GM12878 (cell line): ENCODE measurements around the gene CRAT. TPM values are rescaled to one million over a fixed set of nuclear protein-coding genes. Genes with fewer than 3 reads are reported as not detected.

Experiments
- ATAC-seq: fragments of 200-7000 bp; cut with Tn5 transposase; 3 replicates; pipeline ENCODE4 v1.9.1; 2020; ENCODE audit warnings: mild to moderate bottlenecking, moderate library complexity
- BruUV-seq: library from RNA; stranded (reverse); fragments of 400-500 nt; replicated peaks from 2 replicates; lab custom pipeline; 2021; lab: Mats Ljungman, UMichigan
- CTCF ChIA-PET: fragments of 300-600 bp; sonication (Branson Sonifier 250); formaldehyde crosslinking; extraction: SDS; loops from one replicate; lab custom pipeline; 2021; ENCODE audit warnings: inconsistent platforms; lab: Yijun Ruan, JAX
- POLR2A ChIA-PET: fragments of 350-600 bp; formaldehyde crosslinking; extraction: SDS; loops from one replicate; lab custom pipeline; 2021; ENCODE audit warnings: inconsistent platforms; lab: Charles Lee
- RAD21 ChIA-PET: fragments of 300-600 bp; sonication (Branson Sonifier 250); formaldehyde crosslinking; loops from one replicate; lab custom pipeline; 2023; ENCODE audit warnings: antibody characterized with exemption; ENCODE audit not compliant: unreplicated experiment; lab: Charles Lee
- SMC1A ChIA-PET: fragments of 300-600 bp; sonication (Branson Sonifier 250); formaldehyde crosslinking; loops from one replicate; lab custom pipeline; 2023; ENCODE audit not compliant: unreplicated experiment, uncharacterized antibody; lab: Charles Lee
- DNase-seq: peaks from one replicate; pipeline ENCODE4 v3.0.0-alpha.2; 2011; ENCODE audit warnings: low read depth, low spot score
- FAIRE-seq: peaks from 3 replicates; lab custom pipeline; 2011; peaks lifted over from hg19 to GRCh38; lab: Jason Lieb, UNC
- H2AFZ ChIP-seq: 2 replicates; pipeline ENCODE4 v1.6.0; 2011; ENCODE audit warnings: low read depth, low read length, control low read depth; ENCODE audit not compliant: control insufficient read depth
- H3K27ac ChIP-seq: 2 replicates; pipeline ENCODE4 v1.5.1; 2011; ENCODE audit warnings: control low read depth; ENCODE audit not compliant: control insufficient read depth, insufficient read depth
- H3K27me3 ChIP-seq, 2 experiments: replicated peaks in 1 of 2; 2 replicates each; pipeline versions ENCODE4 v1.6.0 to v1.6.1; 2011; ENCODE audit warnings: low read length in 1 of 2; ENCODE audit not compliant: control insufficient read depth in 2 of 2, insufficient read depth in 2 of 2
- H3K36me3 ChIP-seq, 2 experiments: 2 replicates each; pipeline ENCODE4 v1.5.1; 2011; ENCODE audit warnings: low read length in 1 of 2; ENCODE audit not compliant: control insufficient read depth in 2 of 2, insufficient read depth in 2 of 2
- H3K4me1 ChIP-seq: 2 replicates; pipeline ENCODE4 v1.6.1; 2011; ENCODE audit warnings: mild to moderate bottlenecking, low read length, moderate library complexity, mixed read lengths; ENCODE audit not compliant: control insufficient read depth, insufficient read depth
- H3K4me2 ChIP-seq: 2 replicates; pipeline ENCODE4 v1.6.0; 2011; ENCODE audit warnings: control low read depth; ENCODE audit not compliant: control insufficient read depth, insufficient read depth
- H3K4me3 ChIP-seq: fragments of 200-600 bp; sonication (generic); 2 replicates; pipeline ENCODE4 v1.5.1; 2016
- H3K79me2 ChIP-seq: 2 replicates; pipeline ENCODE4 v1.6.0; 2011; ENCODE audit warnings: low read length; ENCODE audit not compliant: control insufficient read depth, insufficient read depth
- H3K9ac ChIP-seq: 2 replicates; pipeline ENCODE4 v1.8.0; 2011; ENCODE audit warnings: low read length, control low read depth, mixed read lengths; ENCODE audit not compliant: control insufficient read depth, insufficient read depth
- H3K9me3 ChIP-seq: replicated peaks from 3 replicates; pipeline ENCODE4 v1.5.1; 2011; ENCODE audit warnings: mild to moderate bottlenecking, low read length; ENCODE audit not compliant: control insufficient read depth, insufficient read depth
- H4K20me1 ChIP-seq: 2 replicates; pipeline ENCODE4 v1.6.0; 2011; ENCODE audit not compliant: control insufficient read depth, insufficient read depth
- CREB1 ChIP-seq: IDR thresholded peaks from 2 replicates; pipeline ENCODE4 v1.6.1; 2012; ENCODE audit warnings: low read depth, mild to moderate bottlenecking, inconsistent platforms
- DPF2 ChIP-seq: fragments of 450-650 bp; IDR thresholded peaks from 2 replicates; pipeline ENCODE4 v1.6.1; 2017; ENCODE audit warnings: mild to moderate bottlenecking
- EGR1 ChIP-seq, 2 experiments: IDR thresholded peaks; 1 replicate in 1 of 2; 2 replicates in 1 of 2; pipeline ENCODE4 v1.6.1; 2011 to 2012; ENCODE audit warnings: low read depth in 2 of 2, low read length in 2 of 2, borderline replicate concordance in 1 of 2, mild to moderate bottlenecking in 1 of 2, moderate library complexity in 1 of 2
- FOS ChIP-seq: IDR thresholded peaks from 3 replicates; pipeline ENCODE4 v1.6.1; 2011; ENCODE audit warnings: borderline replicate concordance; ENCODE audit not compliant: insufficient read length; ENCODE audit errors: extremely low read depth
- FOXM1 ChIP-seq: IDR thresholded peaks from 2 replicates; pipeline ENCODE4 v1.6.1; 2012; ENCODE audit warnings: low read depth, mild to moderate bottlenecking, inconsistent platforms, low read length, moderate library complexity
- MEF2B ChIP-seq: fragments of 450-650 bp; IDR thresholded peaks from 2 replicates; pipeline ENCODE4 v1.6.1; 2018; ENCODE audit warnings: mild to moderate bottlenecking, moderate library complexity; ENCODE audit not compliant: partially characterized antibody, poor library complexity, severe bottlenecking
- NFIC ChIP-seq: IDR thresholded peaks from 2 replicates; pipeline ENCODE4 v1.6.1; 2012; ENCODE audit warnings: low read depth, mild to moderate bottlenecking, inconsistent platforms, low read length, moderate library complexity
- NR2C2 ChIP-seq: IDR thresholded peaks from 2 replicates; pipeline ENCODE4 v1.6.1; 2011; ENCODE audit warnings: borderline replicate concordance, low read depth; ENCODE audit not compliant: control insufficient read depth, insufficient read length
- RBBP5 ChIP-seq: fragments of 200-600 bp; sonication (generic); conservative IDR thresholded peaks from 2 replicates; pipeline ENCODE4 v1.6.1; 2016
- SPI1 ChIP-seq: IDR thresholded peaks from 2 replicates; pipeline ENCODE4 v1.6.1; 2011; ENCODE audit warnings: low read depth, mild to moderate bottlenecking, low read length, moderate library complexity, borderline replicate concordance; ENCODE audit not compliant: insufficient read depth
- SUPT20H ChIP-seq: IDR thresholded peaks from 2 replicates; pipeline ENCODE4 v1.6.1; 2011; ENCODE audit warnings: low read depth, mild to moderate bottlenecking, low read length, moderate library complexity, borderline replicate concordance; ENCODE audit not compliant: control insufficient read depth
- TAF1 ChIP-seq: IDR thresholded peaks from 2 replicates; pipeline ENCODE4 v1.6.1; 2011; ENCODE audit warnings: mild to moderate bottlenecking, low read depth, low read length, borderline replicate concordance
- WRNIP1 ChIP-seq: IDR thresholded peaks from 2 replicates; pipeline ENCODE4 v1.6.1; 2011; ENCODE audit warnings: low read depth, low read length, improper control_type of control experiment, borderline replicate concordance
- ZBED1 ChIP-seq: IDR thresholded peaks from 2 replicates; pipeline ENCODE4 v1.6.1; 2016; ENCODE audit warnings: borderline replicate concordance
- ZNF622 ChIP-seq: fragments of 450-650 bp; IDR thresholded peaks from 2 replicates; pipeline ENCODE4 v1.6.1; 2017; ENCODE audit warnings: mild to moderate bottlenecking, inconsistent platforms
- WGBS: methylation state at CpG from one replicate; pipeline ENCODE4 v1.1.6; 2016; ENCODE audit warnings: low lambda C conversion rate; ENCODE audit not compliant: insufficient replicate concordance, insufficient coverage; ENCODE audit errors: missing lambda C conversion rate; 5-methylcytosine and 5-hydroxymethylcytosine counted together
- in situ Hi-C: fragments of 300-500 bp; cut with MboI; formaldehyde crosslinking; loops from 9 replicates; pipeline ENCODE4 v1.14.3; 2018; ENCODE audit warnings: mixed read lengths
- intact Hi-C: fragments of 100-400 bp; cut with micrococcal nuclease; formaldehyde crosslinking; loops from one replicate; pipeline ENCODE4 v1.14.2; 2022; ENCODE audit not compliant: unreplicated experiment
- polyA plus RNA-seq, 11 experiments: library from polyadenylated mRNA; depleted of rRNA in 4 of 11; unstranded in 6 of 11; stranded (reverse) in 5 of 11; fragments of >200 nt; fragmentation: Nextera tagmentation in 4 of 11; fragmentation: Illumina TruSeq in 1 of 11; extraction: Ambion mirVana in 4 of 11; extraction: Trizol in 1 of 11; gene quantifications; 1 replicate in 1 of 11; 2 replicates in 10 of 11; pipeline versions ENCODE4 v1.2.1 to v1.2.3, GENCODE V29; 2011 to 2016; ENCODE audit warnings: inconsistent platforms in 2 of 11, missing spikeins in 2 of 11, low read depth in 1 of 11
- total RNA-seq, 4 experiments: library from RNA; depleted of rRNA in 3 of 4; stranded (reverse); fragments of >200 nt in 3 of 4; fragmentation: Illumina TruSeq in 1 of 4; extraction: Trizol in 1 of 4; gene quantifications; 2 replicates each; pipeline versions ENCODE4 v1.2.1 to v1.2.3, GENCODE V29; 2013 to 2021
- TF ChIP-seq, protein P1 (sequence below): fragments of 450-650 bp; IDR thresholded peaks from 2 replicates; pipeline ENCODE4 v1.6.1; 2016; ENCODE audit warnings: mild to moderate bottlenecking, moderate library complexity, borderline replicate concordance
- TF ChIP-seq, protein P2 (sequence below): fragments of 450-650 bp; IDR thresholded peaks from 2 replicates; pipeline ENCODE4 v1.6.1; 2018; ENCODE audit warnings: mild to moderate bottlenecking, low read depth, moderate library complexity; ENCODE audit not compliant: partially characterized antibody

CRAT gene
- total and polyA plus RNA-seq, 10 of the 15 experiments (the other 5 are each of a cell fraction or from before 2014, with no cell fraction given), result 0.10 to 3.4 (median 1.8) TPM

DNA sequence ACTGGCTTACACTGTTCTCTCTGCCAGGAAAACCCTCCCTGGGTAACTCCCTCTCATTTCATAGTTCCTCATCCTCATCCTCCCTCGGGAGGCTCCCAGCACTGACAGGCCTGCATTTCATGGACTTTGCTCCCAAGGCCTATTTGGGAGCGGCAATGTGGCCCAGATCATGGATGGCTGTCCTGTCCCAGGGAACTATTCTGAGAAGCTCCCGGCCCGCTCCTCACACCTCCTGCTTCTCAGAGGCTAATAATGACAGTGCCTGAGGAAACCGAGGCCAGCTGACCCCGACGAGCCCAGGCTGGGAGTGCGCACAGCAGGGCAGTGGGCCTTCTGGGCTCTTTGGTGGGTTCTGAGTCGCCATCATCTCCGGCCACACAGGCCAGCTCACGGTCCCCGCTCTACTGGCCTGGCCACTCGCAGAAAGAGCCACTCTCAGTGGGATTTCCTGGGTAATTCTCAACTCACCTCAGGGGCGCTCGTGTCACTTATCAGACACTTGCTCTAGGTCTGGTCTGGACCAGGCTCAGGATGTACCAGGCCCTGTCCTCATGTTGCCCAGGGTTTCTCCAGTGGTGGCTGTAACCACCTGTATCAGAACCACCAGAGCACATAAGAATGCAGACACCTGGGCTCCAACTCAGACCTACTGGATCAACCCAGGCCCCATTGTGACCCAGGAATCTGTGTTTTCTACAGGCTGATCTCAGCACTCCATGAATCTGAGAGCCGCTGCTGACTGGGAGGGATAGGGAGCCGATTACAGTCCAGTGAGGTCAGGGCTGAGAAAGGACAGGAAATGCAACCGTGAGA lies 31.7 kb downstream of the CRAT start (continued):
- TF ChIP-seq MEF2B, result no peak
- no peak for TF ChIP-seq NR2C2
- no peak for TF ChIP-seq FOS
- TF ChIP-seq, protein P1, sequence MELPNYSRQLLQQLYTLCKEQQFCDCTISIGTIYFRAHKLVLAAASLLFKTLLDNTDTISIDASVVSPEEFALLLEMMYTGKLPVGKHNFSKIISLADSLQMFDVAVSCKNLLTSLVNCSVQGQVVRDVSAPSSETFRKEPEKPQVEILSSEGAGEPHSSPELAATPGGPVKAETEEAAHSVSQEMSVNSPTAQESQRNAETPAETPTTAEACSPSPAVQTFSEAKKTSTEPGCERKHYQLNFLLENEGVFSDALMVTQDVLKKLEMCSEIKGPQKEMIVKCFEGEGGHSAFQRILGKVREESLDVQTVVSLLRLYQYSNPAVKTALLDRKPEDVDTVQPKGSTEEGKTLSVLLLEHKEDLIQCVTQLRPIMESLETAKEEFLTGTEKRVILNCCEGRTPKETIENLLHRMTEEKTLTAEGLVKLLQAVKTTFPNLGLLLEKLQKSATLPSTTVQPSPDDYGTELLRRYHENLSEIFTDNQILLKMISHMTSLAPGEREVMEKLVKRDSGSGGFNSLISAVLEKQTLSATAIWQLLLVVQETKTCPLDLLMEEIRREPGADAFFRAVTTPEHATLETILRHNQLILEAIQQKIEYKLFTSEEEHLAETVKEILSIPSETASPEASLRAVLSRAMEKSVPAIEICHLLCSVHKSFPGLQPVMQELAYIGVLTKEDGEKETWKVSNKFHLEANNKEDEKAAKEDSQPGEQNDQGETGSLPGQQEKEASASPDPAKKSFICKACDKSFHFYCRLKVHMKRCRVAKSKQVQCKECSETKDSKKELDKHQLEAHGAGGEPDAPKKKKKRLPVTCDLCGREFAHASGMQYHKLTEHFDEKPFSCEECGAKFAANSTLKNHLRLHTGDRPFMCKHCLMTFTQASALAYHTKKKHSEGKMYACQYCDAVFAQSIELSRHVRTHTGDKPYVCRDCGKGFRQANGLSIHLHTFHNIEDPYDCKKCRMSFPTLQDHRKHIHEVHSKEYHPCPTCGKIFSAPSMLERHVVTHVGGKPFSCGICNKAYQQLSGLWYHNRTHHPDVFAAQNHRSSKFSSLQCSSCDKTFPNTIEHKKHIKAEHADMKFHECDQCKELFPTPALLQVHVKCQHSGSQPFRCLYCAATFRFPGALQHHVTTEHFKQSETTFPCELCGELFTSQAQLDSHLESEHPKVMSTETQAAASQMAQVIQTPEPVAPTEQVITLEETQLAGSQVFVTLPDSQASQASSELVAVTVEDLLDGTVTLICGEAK, result no peak
- no peak for TF ChIP-seq NFIC
- no peak for TF ChIP-seq TAF1

DNA sequence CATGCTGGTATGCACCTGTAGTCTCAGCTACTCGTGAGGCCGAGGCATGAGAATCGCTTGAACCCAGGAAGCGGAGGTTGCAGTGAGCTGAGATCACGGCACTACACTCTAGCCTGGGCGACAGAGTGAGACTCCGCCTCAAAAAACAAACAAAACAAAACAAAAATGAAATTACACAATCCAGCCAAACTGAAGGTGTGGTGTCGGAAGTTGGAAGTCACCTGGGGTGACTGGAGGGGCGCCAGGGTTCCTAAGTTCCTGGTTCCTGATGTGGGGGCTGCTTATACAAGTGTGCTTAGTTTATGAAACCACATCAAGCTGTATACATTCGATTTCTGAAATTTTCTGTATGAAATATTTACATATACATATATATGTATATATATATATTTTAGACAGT lies 33.4 kb downstream of the CRAT start:
- H3K4me3 ChIP-seq, result no peak overlapping the region
- FAIRE-seq (no peak), ATAC-seq (no peak), DNase-seq (no peak)
- no TSS peak for BruUV-seq
- in situ Hi-C loops, result no loop called here
- H3K27me3 ChIP-seq, result no peaks in the 10 kb centered on the region
- no peak overlapping the region for H3K27ac ChIP-seq
- no peaks in the 10 kb centered on the region for H3K9me3 ChIP-seq
- ChIA-PET POLR2A (no interaction called here), RAD21 (no interaction called here), CTCF (interaction anchor here (1.3 kb wide), 1 partner anchor 72 kb away, joined by 3 read pairs; no protein-coding TSS in a partner anchor), SMC1A (no interaction called here)
- 75% methylated on average over 10 of the region's 10 CpGs for WGBS
- intact Hi-C loops, result no loop called here
- peaks cover 9% of the 10 kb centered on the region for H3K4me1 ChIP-seq
- H2AFZ ChIP-seq, result no peak overlapping the region
- no peak overlapping the region for H3K4me2 ChIP-seq
- no peaks in the 10 kb centered on the region for H4K20me1 ChIP-seq
- H3K9ac ChIP-seq, result no peak overlapping the region
- no peaks in the 10 kb centered on the region for H3K36me3 ChIP-seq
- H3K79me2 ChIP-seq, result peaks cover 10% of the 10 kb centered on the region
- TF ChIP-seq SPI1, result no peak
- no peak for TF ChIP-seq RBBP5
- no peak for TF ChIP-seq EGR1 (IDR thresholded peaks at IDR 0.05; ENCODE audit: borderline replicate concordance in 1 of 2, low read depth in 2 of 2, low read length in 2 of 2)
- TF ChIP-seq, protein P2, sequence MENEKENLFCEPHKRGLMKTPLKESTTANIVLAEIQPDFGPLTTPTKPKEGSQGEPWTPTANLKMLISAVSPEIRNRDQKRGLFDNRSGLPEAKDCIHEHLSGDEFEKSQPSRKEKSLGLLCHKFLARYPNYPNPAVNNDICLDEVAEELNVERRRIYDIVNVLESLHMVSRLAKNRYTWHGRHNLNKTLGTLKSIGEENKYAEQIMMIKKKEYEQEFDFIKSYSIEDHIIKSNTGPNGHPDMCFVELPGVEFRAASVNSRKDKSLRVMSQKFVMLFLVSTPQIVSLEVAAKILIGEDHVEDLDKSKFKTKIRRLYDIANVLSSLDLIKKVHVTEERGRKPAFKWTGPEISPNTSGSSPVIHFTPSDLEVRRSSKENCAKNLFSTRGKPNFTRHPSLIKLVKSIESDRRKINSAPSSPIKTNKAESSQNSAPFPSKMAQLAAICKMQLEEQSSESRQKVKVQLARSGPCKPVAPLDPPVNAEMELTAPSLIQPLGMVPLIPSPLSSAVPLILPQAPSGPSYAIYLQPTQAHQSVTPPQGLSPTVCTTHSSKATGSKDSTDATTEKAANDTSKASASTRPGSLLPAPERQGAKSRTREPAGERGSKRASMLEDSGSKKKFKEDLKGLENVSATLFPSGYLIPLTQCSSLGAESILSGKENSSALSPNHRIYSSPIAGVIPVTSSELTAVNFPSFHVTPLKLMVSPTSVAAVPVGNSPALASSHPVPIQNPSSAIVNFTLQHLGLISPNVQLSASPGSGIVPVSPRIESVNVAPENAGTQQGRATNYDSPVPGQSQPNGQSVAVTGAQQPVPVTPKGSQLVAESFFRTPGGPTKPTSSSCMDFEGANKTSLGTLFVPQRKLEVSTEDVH, result no peak
- TF ChIP-seq FOXM1, result no peak
- TF ChIP-seq DPF2, result no peak
- TF ChIP-seq WRNIP1, result no peak
- no peak for TF ChIP-seq ZNF622
- TF ChIP-seq ZBED1, result no peak
- TF ChIP-seq CREB1, result no peak
- no peak for TF ChIP-seq SUPT20H
